ENCODE data around the gene CLMN. TPM values are rescaled to one million over a fixed set of nuclear protein-coding genes. Genes with fewer than 3 reads are reported as not detected.

The CLMN gene
- total RNA-seq, 2 experiments from 2014 or later, result 0.27 to 0.67 TPM

DNA sequence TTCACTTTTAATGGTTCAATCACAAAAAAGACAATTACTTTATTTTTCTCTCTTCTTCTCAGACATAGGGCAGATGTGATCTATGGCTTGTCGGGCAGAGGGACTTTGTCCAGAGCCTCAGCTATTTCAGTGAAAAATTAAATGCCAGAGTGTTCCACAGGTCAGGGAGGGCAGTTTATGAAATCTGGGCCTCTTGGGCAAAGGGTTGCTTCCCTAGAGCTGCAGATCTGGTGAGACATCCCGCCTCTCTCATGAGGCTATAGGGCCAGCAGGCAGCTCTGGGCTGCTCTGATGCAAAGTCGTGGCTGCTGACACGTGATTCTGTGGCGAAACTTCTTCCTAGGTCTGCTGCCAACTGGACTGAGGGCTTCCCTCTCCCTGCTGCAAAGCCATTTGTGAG lies 6.0 kb downstream of the CLMN start:
- H3K27me3 Mint-ChIP-seq, result peaks cover 21% of the 10 kb centered on the region
- Histone ChIP-seq H3K27ac (ENCODE audit: low read depth in 1 of 2, low read length in 2 of 2) (no peak overlapping the region), H3K4me1 (ENCODE audit: insufficient read depth, low read length) (peaks cover 7% of the 10 kb centered on the region), H3K9me3 (ENCODE audit: control insufficient read depth in 1 of 2, insufficient read depth in 1 of 2, low read length in 2 of 2) (peaks cover 0 to 5% of the 10 kb centered on the region in 2 experiments), H3K27me3 (ENCODE audit: control insufficient read depth in 1 of 2, insufficient read depth in 2 of 2, low read length in 2 of 2) (peaks cover 5 to 9% of the 10 kb centered on the region in 2 experiments), H3K4me3 (ENCODE audit: low read length) (no peak overlapping the region), H3K36me3 (ENCODE audit: insufficient read depth, low read length) (no peaks in the 10 kb centered on the region)
- peaks cover 9% of the 10 kb centered on the region for H3K4me1 Mint-ChIP-seq (ENCODE audit: low read depth)
- ATAC-seq (ENCODE audit: poor library complexity) (no peak), DNase-seq (peak in 3 of 14 experiments; percentile 18 to 71 (median 59))
- no peak overlapping the region for H3K27ac Mint-ChIP-seq
- no peaks in the 10 kb centered on the region for H3K36me3 Mint-ChIP-seq (ENCODE audit: low read depth)
- H3K9me3 Mint-ChIP-seq, result no peaks in the 10 kb centered on the region
- intact Hi-C loops (cut with DNase I, micrococcal nuclease), result loop anchor here in 1 of 2 experiments (10.0 kb wide), 1 partner anchor 221 kb away; the partner anchor contains the start of gene GLRX5
- no peak overlapping the region for H3K4me3 Mint-ChIP-seq
- ChIA-PET CTCF (no interaction called here), POLR2A (interaction anchor here (0.6 kb wide), 1 partner anchor 721 kb away, joined by 3 read pairs; no protein-coding TSS in a partner anchor)
- TF ChIP-seq, protein P1, sequence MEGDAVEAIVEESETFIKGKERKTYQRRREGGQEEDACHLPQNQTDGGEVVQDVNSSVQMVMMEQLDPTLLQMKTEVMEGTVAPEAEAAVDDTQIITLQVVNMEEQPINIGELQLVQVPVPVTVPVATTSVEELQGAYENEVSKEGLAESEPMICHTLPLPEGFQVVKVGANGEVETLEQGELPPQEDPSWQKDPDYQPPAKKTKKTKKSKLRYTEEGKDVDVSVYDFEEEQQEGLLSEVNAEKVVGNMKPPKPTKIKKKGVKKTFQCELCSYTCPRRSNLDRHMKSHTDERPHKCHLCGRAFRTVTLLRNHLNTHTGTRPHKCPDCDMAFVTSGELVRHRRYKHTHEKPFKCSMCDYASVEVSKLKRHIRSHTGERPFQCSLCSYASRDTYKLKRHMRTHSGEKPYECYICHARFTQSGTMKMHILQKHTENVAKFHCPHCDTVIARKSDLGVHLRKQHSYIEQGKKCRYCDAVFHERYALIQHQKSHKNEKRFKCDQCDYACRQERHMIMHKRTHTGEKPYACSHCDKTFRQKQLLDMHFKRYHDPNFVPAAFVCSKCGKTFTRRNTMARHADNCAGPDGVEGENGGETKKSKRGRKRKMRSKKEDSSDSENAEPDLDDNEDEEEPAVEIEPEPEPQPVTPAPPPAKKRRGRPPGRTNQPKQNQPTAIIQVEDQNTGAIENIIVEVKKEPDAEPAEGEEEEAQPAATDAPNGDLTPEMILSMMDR (IDR thresholded peaks at IDR 0.05), result no peak

DNA sequence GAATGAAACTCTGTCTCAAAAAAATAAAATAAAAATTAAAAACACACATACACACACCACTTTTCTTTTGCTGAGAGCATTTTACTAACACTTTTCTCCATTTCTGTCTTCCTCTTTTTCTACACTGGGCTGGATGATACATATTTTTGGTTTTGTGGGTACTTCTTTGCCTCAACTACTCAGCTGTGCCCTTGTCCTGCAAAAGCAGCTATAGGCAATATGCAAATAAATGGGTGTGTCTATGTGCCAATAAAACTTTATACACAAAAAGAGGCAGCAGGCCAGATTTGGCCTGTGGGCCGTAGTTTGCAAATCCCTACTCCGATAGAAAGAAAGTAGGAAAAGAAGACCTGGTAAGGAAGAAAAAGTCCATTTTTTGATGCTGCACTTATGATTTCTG lies 6.5 kb downstream of the CLMN start:
- H3K27ac Mint-ChIP-seq, result no peak overlapping the region
- TF ChIP-seq, protein P1 (IDR thresholded peaks at IDR 0.05), result no peak
- peaks cover 2 to 5% of the 10 kb centered on the region in 2 experiments for H3K27me3 ChIP-seq (ENCODE audit: control insufficient read depth in 1 of 2, insufficient read depth in 2 of 2, low read length in 2 of 2)
- H3K4me3 ChIP-seq (ENCODE audit: low read length), result no peak overlapping the region
- intact Hi-C loops (cut with DNase I, micrococcal nuclease), result loop anchor here in 1 of 2 experiments (10.0 kb wide), 1 partner anchor 222 kb away; the partner anchor contains the start of gene GLRX5
- H3K9me3 Mint-ChIP-seq, result no peaks in the 10 kb centered on the region
- ChIA-PET CTCF (no interaction called here), POLR2A (interaction anchor here (0.6 kb wide), 1 partner anchor 722 kb away, joined by 3 read pairs; no protein-coding TSS in a partner anchor)
- H3K36me3 Mint-ChIP-seq (ENCODE audit: low read depth), result no peaks in the 10 kb centered on the region
- peaks cover 3% of the 10 kb centered on the region for H3K4me1 ChIP-seq (ENCODE audit: insufficient read depth, low read length)
- no peak overlapping the region for H3K4me3 Mint-ChIP-seq
- DNase-seq (no peak), ATAC-seq (ENCODE audit: poor library complexity) (no peak)
- peaks cover 3% of the 10 kb centered on the region for H3K4me1 Mint-ChIP-seq (ENCODE audit: low read depth)
- peaks cover 17% of the 10 kb centered on the region for H3K27me3 Mint-ChIP-seq
- H3K36me3 ChIP-seq (ENCODE audit: insufficient read depth, low read length), result no peaks in the 10 kb centered on the region
- H3K9me3 ChIP-seq (ENCODE audit: control insufficient read depth in 1 of 2, insufficient read depth in 1 of 2, low read length in 2 of 2), result peaks cover 0 to 5% of the 10 kb centered on the region in 2 experiments
- H3K27ac ChIP-seq (ENCODE audit: low read depth in 1 of 2, low read length in 2 of 2), result no peak overlapping the region

DNA sequence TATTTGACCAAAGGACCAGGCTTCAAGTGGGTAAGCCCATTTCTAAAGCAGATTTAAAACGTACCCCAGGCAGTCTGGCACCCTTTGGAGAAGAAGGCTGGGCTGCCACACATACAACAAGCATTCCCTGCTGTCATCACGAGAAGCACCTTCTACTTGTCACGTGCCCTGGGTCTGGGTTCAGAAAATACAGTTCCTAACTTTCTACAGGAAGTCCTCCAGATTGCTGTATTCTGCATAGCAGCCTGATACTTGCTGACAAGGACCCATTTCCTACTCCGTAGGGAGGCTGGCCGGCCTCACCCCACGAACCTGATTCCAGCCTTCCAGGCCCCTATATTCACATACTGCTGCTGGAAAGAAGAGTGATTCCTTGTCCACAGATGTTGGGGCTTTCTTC lies 7.4 kb downstream of the CLMN start:
- Mint-ChIP-seq H3K36me3 (ENCODE audit: low read depth) (no peaks in the 10 kb centered on the region), H3K27ac (no peak overlapping the region), H3K27me3 (peaks cover 15% of the 10 kb centered on the region), H3K4me3 (no peak overlapping the region), H3K9me3 (no peaks in the 10 kb centered on the region), H3K4me1 (ENCODE audit: low read depth) (no peaks in the 10 kb centered on the region)
- peaks cover 3% of the 10 kb centered on the region for H3K4me1 ChIP-seq (ENCODE audit: insufficient read depth, low read length)
- TF ChIP-seq, protein P1 (IDR thresholded peaks at IDR 0.05), result no peak
- ChIA-PET CTCF (no interaction called here), POLR2A (no interaction called here)
- DNase-seq (no peak), ATAC-seq (ENCODE audit: poor library complexity) (no peak)
- no peaks in the 10 kb centered on the region for H3K36me3 ChIP-seq (ENCODE audit: insufficient read depth, low read length)
- intact Hi-C loops (cut with DNase I, micrococcal nuclease), result loop anchor here in 1 of 2 experiments (10.0 kb wide), 1 partner anchor 222 kb away; the partner anchor contains the start of gene GLRX5
- peaks cover 0 to 5% of the 10 kb centered on the region in 2 experiments for H3K9me3 ChIP-seq (ENCODE audit: control insufficient read depth in 1 of 2, insufficient read depth in 1 of 2, low read length in 2 of 2)
- H3K27me3 ChIP-seq (ENCODE audit: control insufficient read depth in 1 of 2, insufficient read depth in 2 of 2, low read length in 2 of 2), result peaks cover 2 to 5% of the 10 kb centered on the region in 2 experiments
- no peak overlapping the region for H3K4me3 ChIP-seq (ENCODE audit: low read length)
- H3K27ac ChIP-seq (ENCODE audit: low read depth in 1 of 2, low read length in 2 of 2), result no peak overlapping the region
